Measurements from ENCODE around the gene CACNG4.

The CACNG4 gene

GRCh38 chr17:67044016-67044772 is 79.7 kb downstream of the CACNG4 start, which contains the start of gene CACNG1:
Gene CACNG1, plus strand, starts transcription at chr17:67044554. Its CDS starts 107 bp downstream, at chr17:67044661.
- no peak for DNase-seq

DNA sequence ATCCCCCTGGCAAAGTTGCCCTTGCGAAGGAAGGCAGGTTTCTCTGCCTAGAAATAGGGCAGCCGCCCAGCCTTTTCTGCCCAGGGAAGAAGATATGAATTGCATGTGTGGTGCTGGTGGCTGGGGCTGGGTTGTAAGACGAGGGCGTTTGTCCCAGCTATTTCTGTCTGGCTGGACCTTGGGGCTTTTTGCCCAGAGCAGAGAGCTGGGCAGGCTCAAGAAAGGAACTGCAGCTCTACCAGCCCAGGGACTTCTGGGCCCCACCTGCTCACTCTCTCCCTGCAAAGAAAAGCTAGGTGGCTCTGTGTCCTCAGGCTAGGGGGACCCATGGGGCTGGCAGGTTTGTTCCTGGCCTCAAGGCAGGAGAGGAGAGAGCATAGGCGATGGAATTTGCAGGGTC is 80.4 kb downstream of the CACNG4 start:
- no peak for DNase-seq

- DNase-seq: no peak
Observed at GRCh38 chr17:67046398-67046797, 81.9 kb downstream of the CACNG4 start.

DNA sequence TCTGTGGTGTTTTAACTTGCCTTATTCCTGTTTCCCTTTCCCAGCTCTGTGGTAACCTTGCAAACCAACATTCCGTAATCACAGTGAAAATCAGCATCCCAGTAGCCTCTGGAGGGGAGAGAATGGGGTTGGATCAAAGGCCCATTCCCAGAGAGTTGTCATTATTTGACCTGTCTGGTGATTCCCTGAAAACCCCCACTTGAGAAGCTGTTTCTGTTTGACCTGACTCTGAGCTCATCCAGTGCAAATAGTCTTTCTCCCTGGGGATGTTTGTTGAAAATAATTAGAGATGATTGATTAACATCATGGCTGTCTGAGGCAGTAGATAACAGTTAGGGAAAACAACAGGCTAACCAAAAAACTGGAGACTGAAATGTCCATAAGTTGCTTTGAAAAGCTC is 82.9 kb downstream of the CACNG4 start:
- no peak for DNase-seq

DNA sequence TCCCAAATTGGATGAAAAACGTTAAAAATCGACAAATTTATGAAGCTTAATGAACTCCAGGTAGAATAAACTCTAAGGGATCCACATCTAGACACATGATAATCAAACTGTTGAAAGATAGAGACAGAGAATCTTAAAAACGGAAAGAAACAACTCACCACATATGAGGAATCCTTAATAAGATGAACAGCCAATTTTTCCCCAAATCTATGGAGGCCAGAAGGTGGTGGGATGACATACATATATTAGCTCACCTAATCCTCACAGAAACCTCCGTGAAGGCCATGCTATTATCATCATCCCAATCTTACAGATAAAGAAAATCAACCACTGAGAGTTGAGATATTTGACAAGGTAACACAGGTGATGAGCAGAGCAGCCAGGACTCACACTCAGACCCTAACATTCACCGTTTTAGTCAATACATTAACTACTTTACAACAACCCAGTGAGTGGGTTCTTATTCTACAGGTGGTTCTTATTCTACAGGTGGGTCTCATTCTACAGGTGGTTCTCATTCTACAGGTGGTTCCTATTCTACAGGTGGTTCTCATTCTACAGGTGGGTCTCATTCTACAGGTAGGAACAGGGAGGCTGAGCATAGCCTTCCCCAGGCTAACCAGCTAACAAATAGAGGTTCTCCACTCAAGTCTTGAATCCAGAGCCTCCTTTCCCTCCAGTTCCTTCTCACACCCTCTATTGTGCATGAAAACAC is 84.7 kb downstream of the CACNG4 start:
- no peak for DNase-seq

DNA sequence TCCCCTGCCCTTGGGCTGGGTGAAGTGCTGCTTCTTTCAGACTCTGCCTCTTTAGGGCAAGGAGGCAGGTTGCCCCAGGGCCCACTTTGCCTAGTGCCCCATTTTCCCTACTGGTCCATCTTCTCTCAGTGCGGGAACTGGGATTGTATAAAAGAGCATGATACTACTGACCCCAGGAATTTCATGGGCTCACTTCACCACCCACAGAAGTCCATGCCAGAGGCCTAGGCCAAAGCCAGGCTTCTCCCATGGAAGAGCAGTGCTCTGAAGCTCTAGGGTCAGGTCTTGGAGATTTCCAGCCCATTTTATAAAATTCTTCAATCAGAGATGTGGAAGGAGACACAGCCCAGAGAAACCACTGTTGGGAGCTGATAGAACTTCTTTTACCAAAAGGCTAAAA is 85.6 kb downstream of the CACNG4 start:
- no peak for DNase-seq

- DNase-seq: no peak
Observed at GRCh38 chr17:67050471-67051154, 86.1 kb downstream of the CACNG4 start.

DNA sequence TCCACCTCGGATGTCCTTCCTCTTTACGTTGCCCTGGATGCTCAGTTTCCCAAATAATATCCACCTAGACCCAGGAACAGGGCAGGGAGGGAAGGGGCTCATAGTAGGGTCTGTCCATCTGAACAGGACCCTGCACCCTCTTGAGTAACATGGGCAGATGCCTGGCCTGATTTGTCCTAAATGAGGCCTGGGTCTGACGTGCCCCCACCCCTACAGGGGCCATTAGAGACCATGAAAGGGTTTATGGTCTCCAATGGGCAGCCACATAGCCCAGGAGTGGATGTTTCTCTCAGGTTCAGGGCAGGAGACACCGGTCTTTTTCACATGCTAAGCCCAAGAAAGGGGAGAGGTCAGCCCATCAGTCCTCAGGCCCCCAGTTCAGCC is 86.6 kb downstream of the CACNG4 start:
- no peak for DNase-seq

- DNase-seq: no peak
Observed at GRCh38 chr17:67051837-67052236, 87.3 kb downstream of the CACNG4 start.

DNA sequence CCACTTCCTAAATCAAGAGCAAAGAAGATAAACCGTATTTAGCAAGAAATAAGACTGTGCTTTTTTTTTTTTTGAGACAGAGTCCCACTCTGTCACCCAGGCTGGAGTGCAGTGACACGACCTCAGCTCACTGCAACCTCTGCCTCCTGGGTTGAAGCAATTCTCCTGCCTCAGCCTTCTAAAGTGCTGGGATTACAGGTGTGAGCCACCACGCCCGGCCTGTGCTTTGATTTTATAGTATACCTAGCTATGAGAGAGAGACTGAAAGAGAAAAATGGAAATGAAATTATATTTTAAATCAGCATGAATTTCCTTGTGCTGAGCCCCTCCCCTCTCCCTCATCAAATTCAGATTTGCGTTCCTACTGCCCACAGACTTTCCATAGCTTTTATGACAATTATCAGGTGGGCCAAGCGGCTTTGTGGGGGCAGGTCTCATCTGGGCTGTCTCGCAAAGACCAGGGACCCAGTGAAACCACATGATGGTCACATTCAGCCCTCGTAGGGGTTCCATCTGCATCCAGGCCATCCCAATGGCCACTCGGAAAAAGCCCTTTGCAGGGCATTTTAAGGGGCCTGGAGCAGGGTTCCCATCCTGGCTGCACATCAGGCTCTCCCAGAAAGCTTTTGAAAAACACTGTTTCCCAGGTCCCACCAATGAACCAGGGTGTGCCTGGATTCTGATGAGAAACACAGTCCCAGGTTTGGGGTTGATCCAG is 88.4 kb downstream of the CACNG4 start:
- no peak for DNase-seq

DNA sequence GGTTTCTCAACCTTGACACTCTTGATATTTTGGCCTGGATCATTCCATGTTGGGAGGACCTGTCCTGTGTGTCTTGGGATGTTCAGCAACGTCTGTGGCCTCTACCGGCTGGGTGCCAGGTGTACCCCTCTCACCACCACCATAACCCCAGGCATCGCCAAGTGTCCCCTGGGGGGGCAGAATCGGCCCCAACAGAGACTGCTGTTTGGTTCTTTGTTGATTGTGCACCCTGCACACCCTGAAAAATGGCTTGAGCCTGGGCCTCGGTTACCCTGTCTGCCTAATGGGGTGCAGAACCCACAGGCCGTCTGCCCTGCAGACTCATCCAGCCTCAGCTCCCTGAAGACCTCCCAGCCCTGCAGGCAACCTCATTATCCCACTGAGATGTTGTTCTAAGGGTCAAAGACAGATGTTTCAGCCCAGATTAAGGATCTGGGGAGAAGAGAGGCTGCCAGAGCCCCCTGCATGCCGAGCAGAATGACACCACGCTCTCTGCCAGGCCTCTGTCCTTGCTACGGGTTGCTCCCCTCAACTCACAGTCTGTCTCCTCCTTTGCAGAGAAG is 89.0 kb downstream of the CACNG4 start:
- no peak for DNase-seq

- no peak for DNase-seq
Observed at GRCh38 chr17:67054011-67054591, 89.6 kb downstream of the CACNG4 start.

- DNase-seq: no peak
Observed at GRCh38 chr17:67054608-67055007, 90.1 kb downstream of the CACNG4 start.

DNA sequence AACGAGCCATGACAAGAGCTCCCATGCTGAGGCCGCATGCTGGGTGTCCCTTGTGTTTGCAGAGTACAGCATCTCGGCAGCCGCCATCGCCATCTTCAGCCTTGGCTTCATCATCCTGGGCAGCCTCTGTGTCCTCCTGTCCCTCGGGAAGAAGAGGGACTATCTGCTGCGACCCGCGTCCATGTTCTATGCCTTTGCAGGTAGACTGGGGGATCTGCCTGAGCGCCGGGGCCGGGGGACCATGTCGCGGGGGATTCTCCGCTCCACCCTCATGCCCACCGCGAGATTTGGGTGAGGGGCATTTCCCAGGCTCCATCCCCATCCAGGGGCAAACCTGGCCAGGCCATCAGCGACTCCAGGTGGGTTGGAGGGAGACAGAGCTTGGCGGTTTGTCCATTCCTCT is 90.5 kb downstream of the CACNG4 start:
- no peak for DNase-seq

DNA sequence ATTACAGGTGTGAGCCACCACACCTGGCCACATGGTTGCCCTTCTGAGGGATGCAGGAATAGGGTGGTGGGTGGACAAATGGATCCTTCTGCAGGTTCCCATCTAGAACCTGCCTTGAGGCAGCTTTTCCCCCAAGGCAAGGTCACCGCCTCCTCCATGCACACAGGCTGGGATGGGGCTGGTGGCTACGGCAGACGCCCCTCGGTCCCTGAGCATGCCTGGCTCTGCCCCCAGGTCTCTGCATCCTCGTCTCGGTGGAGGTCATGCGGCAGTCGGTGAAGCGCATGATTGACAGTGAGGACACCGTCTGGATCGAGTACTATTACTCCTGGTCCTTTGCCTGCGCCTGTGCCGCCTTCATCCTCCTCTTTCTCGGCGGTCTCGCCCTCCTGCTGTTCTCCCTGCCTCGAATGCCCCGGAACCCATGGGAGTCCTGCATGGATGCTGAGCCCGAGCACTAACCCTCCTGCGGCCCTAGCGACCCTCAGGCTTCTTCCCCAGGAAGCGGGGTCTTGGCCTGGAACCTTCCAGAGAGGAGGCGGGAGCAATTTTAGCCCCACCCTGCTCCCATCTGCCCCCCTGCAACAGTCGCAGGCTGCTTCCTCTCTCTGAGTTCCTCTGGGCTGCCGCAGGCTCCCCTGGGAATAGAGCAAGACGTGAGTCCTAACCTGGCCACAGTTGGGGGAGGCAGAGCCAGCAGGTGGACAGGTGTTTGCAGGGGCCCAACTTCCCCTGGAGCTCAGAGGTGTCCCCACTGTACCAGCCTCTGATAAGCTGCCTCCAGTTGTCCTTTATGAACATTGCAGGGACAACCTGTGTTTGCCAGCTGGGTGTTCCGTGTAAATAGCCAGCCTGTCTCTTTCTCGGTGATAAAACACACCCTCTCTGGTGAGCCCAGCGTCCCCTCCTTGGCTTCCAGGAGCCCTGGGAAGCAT is 91.6 kb downstream of the CACNG4 start:
- no peak for DNase-seq

GRCh38 chr17:67056746-67057490 is 92.4 kb downstream of the CACNG4 start:
- DNase-seq: no peak

DNA sequence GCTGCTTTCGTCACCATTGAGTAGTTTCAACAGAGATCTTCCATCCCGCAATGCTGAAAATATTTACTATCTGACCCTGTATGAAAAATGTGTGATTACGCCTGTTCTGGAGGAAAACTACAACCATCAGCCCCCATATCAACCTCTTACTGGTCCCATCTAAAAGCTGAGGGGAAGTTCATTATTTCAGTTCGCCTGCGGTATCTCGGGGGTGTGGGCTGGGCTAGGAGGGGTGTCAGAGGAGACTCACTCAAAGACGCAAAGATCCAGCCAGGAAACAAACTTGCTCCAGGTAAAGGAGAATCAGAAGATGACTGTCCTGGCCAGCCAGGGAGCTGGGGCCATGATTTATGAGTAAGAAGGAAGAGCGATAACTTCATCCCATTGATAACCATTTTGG is 93.5 kb downstream of the CACNG4 start:
- DNase-seq: no peak

DNA sequence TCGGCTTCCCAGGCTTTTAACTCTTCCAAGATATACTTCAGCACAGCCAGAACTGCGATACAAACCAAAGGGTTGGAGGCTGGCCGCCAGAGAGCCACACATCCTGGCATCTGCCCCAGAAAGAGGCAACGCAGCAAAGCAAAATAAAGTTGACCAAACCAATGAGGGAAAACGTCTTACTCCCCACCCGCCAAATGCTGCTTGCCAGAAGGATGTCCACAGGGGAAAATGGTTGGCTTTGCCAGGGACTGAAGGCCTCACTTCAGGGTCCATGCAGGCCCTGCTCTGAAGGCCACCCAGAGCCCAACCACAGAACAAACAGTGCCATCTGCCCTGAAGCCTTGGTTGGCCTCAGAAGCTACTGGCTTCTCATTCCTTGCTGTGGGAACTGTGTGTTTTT is 94.9 kb downstream of the CACNG4 start:
- no peak for DNase-seq

DNA sequence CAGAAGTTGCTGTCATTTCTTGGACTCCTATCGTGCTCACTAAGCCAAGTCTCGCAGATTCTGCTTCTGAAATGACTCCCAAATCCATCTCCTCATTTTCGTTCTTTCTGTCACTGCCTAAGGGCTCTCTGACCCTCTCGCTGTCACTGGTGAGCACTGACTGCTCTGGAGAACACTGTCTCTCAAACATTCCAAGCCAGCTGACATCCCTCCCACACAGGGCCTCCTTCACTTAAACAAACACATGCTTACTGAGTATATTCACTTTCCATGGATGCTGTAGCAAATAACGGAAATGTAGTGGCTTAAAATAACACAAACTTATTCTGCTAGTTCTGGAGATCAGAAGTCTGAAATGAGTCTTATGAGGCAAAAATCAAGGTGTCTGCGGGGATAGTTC is 98.6 kb downstream of the CACNG4 start:
- no peak for DNase-seq

DNA sequence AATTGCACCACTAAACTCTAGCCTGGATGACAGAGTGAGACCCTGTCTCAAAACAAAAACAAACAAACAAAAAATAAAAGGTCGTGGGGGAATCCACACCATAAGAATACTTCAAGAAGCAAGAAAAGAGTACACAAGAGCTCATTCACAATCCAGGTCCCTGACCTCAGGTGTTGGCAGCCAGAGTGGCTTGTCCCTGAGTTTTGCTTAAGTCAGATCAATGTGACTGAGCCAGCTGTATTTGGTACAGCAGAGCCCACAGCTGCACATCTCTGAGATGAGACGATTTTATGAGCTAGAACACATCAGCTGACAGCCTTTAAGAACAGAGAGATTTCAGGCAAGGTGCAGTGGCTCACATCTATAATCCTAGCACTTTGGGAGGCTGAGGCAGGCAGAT is 102.2 kb downstream of the CACNG4 start:
- no peak for DNase-seq

Measured in NCI-H2227 treated with DMSO at 0.1 percent for 48 hours (cell line).